Psoas muscle (tissue), 8 donors: ENCODE data around the gene ATG12. TPM values are rescaled to one million over a fixed set of nuclear protein-coding genes. Genes with fewer than 3 reads are reported as not detected.
A peak's percentile ranks its signal among the peaks of the same experiment; 100 is the strongest.

Experiments
- ATAC-seq, 4 donors: fragments of 200-7000 bp; cut with Tn5 transposase; one replicate each; pipeline ENCODE4 v1.9.1; 2020; ENCODE audit warnings: moderate library complexity in 3 of 4, mild to moderate bottlenecking in 2 of 4
- DNase-seq, 2 donors: peaks; one replicate each; pipeline ENCODE4 v3.0.0-alpha.2; 2020
- H3K27ac ChIP-seq: fragments of 200-600 bp; one replicate; pipeline ENCODE4 v1.8.0; 2022
- H3K27me3 ChIP-seq, 3 donors: fragments of 200-600 bp in 1 of 3; one replicate each; pipeline versions ENCODE4 v1.6.1 to v1.8.0; 2013 to 2022; ENCODE audit warnings: low read length in 2 of 3, mild to moderate bottlenecking in 2 of 3, moderate library complexity in 1 of 3; ENCODE audit not compliant: insufficient read depth in 3 of 3
- H3K36me3 ChIP-seq, 2 donors: fragments of 200-600 bp in 1 of 2; one replicate each; pipeline versions ENCODE4 v1.6.1 to v1.8.0; 2013 to 2022; ENCODE audit warnings: low read depth in 1 of 2, mild to moderate bottlenecking in 1 of 2, moderate library complexity in 1 of 2; ENCODE audit not compliant: insufficient read depth in 1 of 2
- H3K4me1 ChIP-seq: fragments of 200-600 bp; one replicate; pipeline ENCODE4 v1.8.0; 2022
- H3K4me3 ChIP-seq: fragments of 200-600 bp; one replicate; pipeline ENCODE4 v1.8.0; 2022; ENCODE audit warnings: mild to moderate bottlenecking
- H3K9me3 ChIP-seq: fragments of 200-600 bp; one replicate; pipeline ENCODE4 v1.8.0; 2022
- CTCF ChIP-seq: fragments of 200-600 bp; IDR thresholded peaks from one replicate; pipeline ENCODE4 v1.8.0; 2022; ENCODE audit warnings: antibody characterized with exemption
- WGBS, 3 donors: extraction: QIAGEN DNeasy Blood & Tissue Kit; methylation state at CpG; one replicate each; pipeline versions ENCODE4 v1.1.6 to v1.1.7; 2013; 5-methylcytosine and 5-hydroxymethylcytosine counted together
- intact Hi-C, 2 donors: fragments of 100-400 bp; cut with DNase I; formaldehyde crosslinking; loops; one replicate each; pipeline versions ENCODE4 v1.11.0 to v1.14.2; 2022
- polyA plus RNA-seq, 3 donors: library from polyadenylated mRNA; stranded (reverse); fragments of 200-250 nt; gene quantifications; one replicate each; pipeline ENCODE4 v1.2.3, GENCODE V29; 2013
- total RNA-seq, 4 donors: library from RNA; stranded (reverse); fragmentation: NEBNext Ultra II Directional in 2 of 4; extraction: Animal tissue kit (Norgen Biotek cat#: 25700) in 2 of 4; gene quantifications; one replicate each; pipeline versions ENCODE4 v1.2.1 to v1.2.4, GENCODE V29; 2021 to 2023
- donor health status: healthy with polysubstance abuse.
- donor health status: DM: no; HTN: no; CAD: no; lungs with moderate emphysema.
- donor health status: Bipolar disorder and iron deficiency.
- donor health status: healthy.
- donor health status: DM: yes; HTN: yes; CAD: no.
- donor health status: DM: no; HTN: no; CAD: no.
- donor health status: DM: no; HTN: no; CAD: no.
- donor health status: DM: yes; HTN: yes; CAD: no.

ATG12 gene
- total and polyA plus RNA-seq, 7 donors, result 19.6 to 44.2 (median 32.8) TPM

GRCh38 chr5:115858396-115858795, 17.0 kb upstream of the ATG12 start:
- H3K4me1 ChIP-seq, result peaks cover 45% of the 10 kb centered on the region
- DNase-seq (no peak), ATAC-seq (no peak)
- H3K36me3 ChIP-seq, result no peaks in the 10 kb centered on the region
- WGBS, 3 donors, result 80 to 92% (median 88%) methylated on average over 3 of the region's 3 CpGs
- no peaks in the 10 kb centered on the region for H3K9me3 ChIP-seq
- intact Hi-C loops, result no loop called here
- no peak overlapping the region for H3K4me3 ChIP-seq
- H3K27ac ChIP-seq, result no peak overlapping the region
- TF ChIP-seq CTCF, result no peak
- H3K27me3 ChIP-seq, result no peaks in the 10 kb centered on the region

GRCh38 chr5:115857626-115858349, 16.4 kb upstream of the ATG12 start:
- no peaks in the 10 kb centered on the region for H3K27me3 ChIP-seq
- 44 to 55% (median 44%) methylated on average over 2 of the region's 2 CpGs for WGBS, 3 donors
- no peak for TF ChIP-seq CTCF
- no peak for DNase-seq
- H3K36me3 ChIP-seq, result no peaks in the 10 kb centered on the region
- intact Hi-C loops, result no loop called here
- peak in 2 of 4 donors; percentile 48 to 71 for ATAC-seq
- H3K27ac ChIP-seq, result no peak overlapping the region
- H3K9me3 ChIP-seq, result no peaks in the 10 kb centered on the region
- peaks cover 45% of the 10 kb centered on the region for H3K4me1 ChIP-seq
- no peak overlapping the region for H3K4me3 ChIP-seq

GRCh38 chr5:115857057-115857479, 15.7 kb upstream of the ATG12 start:
- Histone ChIP-seq H3K9me3 (no peaks in the 10 kb centered on the region), H3K27me3 (no peaks in the 10 kb centered on the region), H3K27ac (no peak overlapping the region), H3K36me3 (no peaks in the 10 kb centered on the region), H3K4me1 (peaks cover 45% of the 10 kb centered on the region), H3K4me3 (no peak overlapping the region)
- ATAC-seq (peak in 2 of 4 donors; percentile 39 to 63), DNase-seq (no peak)
- TF ChIP-seq CTCF, result no peak
- 60 to 68% (median 67%) methylated on average over 1 of the region's 1 CpG for WGBS, 3 donors
- intact Hi-C loops, result no loop called here

- H3K9me3 ChIP-seq, result no peaks in the 10 kb centered on the region
- peaks cover 51% of the 10 kb centered on the region for H3K4me1 ChIP-seq
- DNase-seq, result no peak
- H3K27me3 ChIP-seq, result no peaks in the 10 kb centered on the region
- no peak overlapping the region for H3K27ac ChIP-seq
- H3K4me3 ChIP-seq, result no peak overlapping the region
- intact Hi-C loops, result no loop called here
- peak in 2 of 4 donors; percentile 76 to 82 for ATAC-seq
- H3K36me3 ChIP-seq, result no peaks in the 10 kb centered on the region
- WGBS, 3 donors, result 24 to 28% (median 28%) methylated on average over 1 of the region's 1 CpG
- TF ChIP-seq CTCF, result no peak
Observed at GRCh38 chr5:115855959-115856358, 14.6 kb upstream of the ATG12 start.

GRCh38 chr5:115854139-115854538, 12.8 kb upstream of the ATG12 start:
- Histone ChIP-seq H3K4me1 (peaks cover 50% of the 10 kb centered on the region), H3K36me3 (no peaks in the 10 kb centered on the region), H3K9me3 (no peaks in the 10 kb centered on the region), H3K4me3 (no peak overlapping the region), H3K27me3 (no peaks in the 10 kb centered on the region), H3K27ac (no peak overlapping the region)
- ATAC-seq (no peak), DNase-seq (no peak)
- WGBS, 3 donors, result 92 to 98% (median 95%) methylated on average over 3 of the region's 3 CpGs
- TF ChIP-seq CTCF, result no peak
- intact Hi-C loops, result no loop called here
